Ammon's horn (tissue), 1 donor: ENCODE measurements around the gene ERVMER34-1.

ENCODE experiments used
- DNase-seq: peaks from one replicate; pipeline ENCODE4 v3.0.0-alpha.2; 2016; ENCODE audit warnings: low spot score

Gene ERVMER34-1, protein sequence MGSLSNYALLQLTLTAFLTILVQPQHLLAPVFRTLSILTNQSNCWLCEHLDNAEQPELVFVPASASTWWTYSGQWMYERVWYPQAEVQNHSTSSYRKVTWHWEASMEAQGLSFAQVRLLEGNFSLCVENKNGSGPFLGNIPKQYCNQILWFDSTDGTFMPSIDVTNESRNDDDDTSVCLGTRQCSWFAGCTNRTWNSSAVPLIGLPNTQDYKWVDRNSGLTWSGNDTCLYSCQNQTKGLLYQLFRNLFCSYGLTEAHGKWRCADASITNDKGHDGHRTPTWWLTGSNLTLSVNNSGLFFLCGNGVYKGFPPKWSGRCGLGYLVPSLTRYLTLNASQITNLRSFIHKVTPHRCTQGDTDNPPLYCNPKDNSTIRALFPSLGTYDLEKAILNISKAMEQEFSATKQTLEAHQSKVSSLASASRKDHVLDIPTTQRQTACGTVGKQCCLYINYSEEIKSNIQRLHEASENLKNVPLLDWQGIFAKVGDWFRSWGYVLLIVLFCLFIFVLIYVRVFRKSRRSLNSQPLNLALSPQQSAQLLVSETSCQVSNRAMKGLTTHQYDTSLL

GRCh38 chr4:52750819-52751486 is at the start of gene ERVMER34-1:
Gene ERVMER34-1, minus strand, starts transcription at chr4:52751425. Its CDS starts 5,905 bp downstream, at chr4:52745520.
- no peak for DNase-seq

DNA sequence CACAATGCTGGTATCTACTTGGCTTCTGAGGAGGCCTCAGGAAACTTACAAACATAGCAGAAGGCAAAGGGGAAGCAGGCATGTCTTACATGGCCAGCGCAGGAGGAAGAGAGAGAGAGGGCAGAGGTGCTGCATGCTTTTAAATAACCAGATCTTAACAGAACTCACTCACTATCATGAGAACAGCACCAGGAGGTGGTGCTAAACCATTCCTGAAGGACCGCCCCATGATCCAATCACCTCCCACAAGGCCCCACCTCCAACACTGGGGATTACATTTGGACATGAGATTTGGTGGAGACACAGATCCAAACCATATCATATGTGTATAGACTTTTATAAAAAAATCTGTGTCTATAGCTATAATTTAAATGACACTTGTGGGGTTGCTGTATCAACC is 48.6 kb upstream of the ERVMER34-1 start:
- no peak for DNase-seq

- DNase-seq, result no peak
Measured at GRCh38 chr4:52795533-52795932, 44.3 kb upstream of the ERVMER34-1 start.

GRCh38 chr4:52791936-52792335 is 40.7 kb upstream of the ERVMER34-1 start:
- no peak for DNase-seq

DNA sequence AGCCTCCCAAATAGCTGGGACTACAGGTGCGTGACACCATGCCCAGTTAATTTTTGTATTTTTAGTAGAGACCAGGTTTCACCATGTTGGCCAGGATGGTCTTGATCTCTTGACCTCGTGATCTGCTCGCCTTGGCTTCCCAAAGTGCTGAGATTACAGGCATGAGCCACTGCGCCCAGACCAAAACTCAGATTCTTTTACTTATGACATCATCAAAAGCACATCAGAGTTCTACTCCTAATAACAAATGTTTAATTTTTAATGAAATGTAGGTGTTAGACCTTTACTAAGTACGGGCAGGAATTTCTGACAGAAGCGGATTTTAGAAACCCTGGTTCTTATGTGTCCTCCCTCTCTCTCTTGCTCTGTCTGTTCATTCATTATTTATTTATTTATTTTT is 38.5 kb upstream of the ERVMER34-1 start:
- no peak for DNase-seq

GRCh38 chr4:52788806-52789205 is 37.6 kb upstream of the ERVMER34-1 start:
- no peak for DNase-seq

DNA sequence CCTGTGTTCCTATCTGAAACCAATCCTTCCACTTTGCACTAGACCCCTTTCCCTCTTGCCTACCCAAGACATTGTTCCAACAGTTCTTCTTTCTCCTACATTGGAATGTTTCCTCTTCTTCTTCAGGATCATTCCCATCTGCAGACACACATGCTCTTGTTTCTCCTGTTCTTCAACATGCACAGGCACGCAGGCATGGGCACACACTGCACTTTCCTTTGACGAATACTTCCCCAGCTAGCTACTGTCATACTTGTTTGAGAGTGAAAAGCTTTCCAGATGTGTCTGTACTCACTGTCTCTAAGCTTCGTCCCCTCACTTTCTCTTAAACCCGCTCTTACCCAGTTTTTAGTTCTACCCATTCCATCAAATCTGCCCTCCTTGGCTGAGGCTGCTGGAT is 31.8 kb upstream of the ERVMER34-1 start:
- DNase-seq, result no peak

DNA sequence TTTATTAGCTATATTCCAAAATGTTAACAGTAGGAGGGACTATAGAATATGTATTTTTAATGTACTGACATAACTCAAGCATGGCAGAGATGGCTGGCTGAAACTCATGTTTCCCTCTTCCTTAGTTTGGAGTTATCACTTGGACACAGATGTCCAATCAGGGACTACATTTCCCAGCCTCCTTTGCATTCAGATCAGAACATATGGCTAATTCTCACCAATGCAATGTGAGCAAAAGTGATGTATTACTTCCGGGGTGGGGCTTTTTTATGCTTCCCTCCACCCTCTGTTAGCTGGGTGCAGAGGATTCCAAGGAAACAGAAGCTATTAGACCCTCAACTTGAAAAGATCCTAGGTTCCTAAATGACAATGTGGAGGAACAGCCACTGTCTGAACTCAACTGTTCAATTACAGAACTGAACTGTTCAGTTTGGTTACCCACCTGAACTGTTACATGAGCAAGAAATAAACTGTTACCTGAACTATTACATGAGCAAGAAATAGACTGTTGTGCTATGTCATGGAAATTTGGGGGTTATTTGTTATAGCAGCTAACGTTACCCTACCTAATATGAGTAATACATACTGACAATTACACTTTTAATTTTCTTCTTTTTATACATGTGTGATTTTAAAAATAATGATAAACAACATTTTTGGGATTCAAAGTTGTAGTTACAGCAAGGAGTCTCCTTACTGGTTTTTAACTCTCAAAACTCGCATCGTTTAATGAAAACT is 29.6 kb upstream of the ERVMER34-1 start:
- DNase-seq, result no peak

DNA sequence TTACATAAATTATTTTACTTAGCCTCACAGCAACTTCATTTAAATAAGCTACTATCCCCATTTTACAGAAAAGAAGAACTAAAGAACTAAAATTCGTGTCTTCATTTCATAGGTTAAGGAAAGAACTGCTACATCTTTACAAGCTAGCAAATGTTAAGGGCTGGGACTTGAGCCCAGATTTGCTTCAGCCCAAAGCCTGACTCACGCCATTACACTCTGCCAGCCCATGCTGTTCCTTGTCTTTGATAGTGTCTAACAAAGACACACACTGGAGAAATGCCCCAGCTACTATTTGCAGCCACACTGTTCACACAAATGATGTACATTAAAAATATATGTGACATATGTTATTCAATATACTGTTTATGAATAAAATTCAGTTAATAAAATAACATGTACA is 29.0 kb upstream of the ERVMER34-1 start:
- DNase-seq, result peak; percentile 33

GRCh38 chr4:52760256-52760655 is 9.0 kb upstream of the ERVMER34-1 start:
- no peak for DNase-seq

GRCh38 chr4:52755426-52755825 is 4.2 kb upstream of the ERVMER34-1 start:
- peak; percentile 17 for DNase-seq

- no peak for DNase-seq
Measured at GRCh38 chr4:52752936-52753335, 1.7 kb upstream of the ERVMER34-1 start.

GRCh38 chr4:52751487-52751911 is 274 bp upstream of the ERVMER34-1 start:
- no peak for DNase-seq

DNA sequence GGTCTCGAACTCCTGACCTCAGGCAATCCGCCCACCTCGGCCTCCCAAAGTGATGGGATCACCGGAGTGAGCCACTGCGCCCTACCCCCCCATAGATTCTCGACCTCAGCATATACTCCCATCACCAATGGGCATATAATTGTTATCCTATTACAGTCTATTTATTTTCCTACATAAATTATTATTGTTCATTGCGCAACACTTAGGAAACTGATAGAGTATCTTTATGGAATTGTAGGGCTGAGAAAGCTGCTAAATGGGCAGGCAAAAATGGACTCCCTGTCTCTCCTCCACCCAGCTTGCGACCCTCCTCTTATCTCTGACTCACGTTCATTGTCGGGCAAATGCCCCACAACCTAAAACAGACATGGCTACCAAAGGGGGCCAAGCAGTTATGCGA is 1.0 kb downstream of the ERVMER34-1 start:
- DNase-seq, result no peak

DNA sequence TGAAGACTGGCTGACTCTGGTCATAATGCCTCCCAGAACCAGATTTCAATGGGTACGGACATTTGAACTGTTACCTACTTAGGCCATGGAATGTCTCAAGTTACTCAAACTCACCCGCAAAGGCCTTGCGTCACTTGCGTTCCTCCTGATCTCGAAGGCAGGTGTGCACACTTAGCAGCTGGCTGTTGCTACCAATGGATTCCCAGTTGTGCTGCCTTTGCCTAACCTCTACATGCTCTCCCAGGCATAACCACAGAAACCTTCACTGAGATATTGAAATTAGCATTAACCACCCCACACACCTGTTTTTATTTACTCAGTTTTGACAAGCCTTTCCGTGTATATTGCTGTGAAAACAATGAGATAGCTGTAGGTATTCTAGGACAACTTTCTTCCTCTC is 2.8 kb downstream of the ERVMER34-1 start:
- DNase-seq, result no peak

DNA sequence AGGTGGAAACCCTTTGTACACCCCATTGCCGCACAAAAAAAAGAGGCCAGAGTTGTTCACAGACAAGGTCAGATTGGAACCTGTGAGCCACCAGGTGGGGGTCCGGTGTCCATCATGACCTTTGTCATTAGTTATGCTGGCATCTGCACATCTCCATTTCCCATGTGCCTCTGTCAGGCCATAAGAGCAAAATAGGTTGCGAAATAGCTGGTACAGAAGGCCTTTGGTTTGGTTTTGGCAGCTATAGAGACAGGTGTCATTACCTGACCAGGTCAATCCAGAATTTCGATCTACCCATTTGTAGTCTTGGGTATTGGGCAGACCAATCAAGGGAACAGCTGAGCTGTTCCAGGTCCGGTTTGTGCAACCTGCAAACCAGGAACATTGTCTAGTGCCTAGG is 6.6 kb downstream of the ERVMER34-1 start:
- DNase-seq, result no peak

DNA sequence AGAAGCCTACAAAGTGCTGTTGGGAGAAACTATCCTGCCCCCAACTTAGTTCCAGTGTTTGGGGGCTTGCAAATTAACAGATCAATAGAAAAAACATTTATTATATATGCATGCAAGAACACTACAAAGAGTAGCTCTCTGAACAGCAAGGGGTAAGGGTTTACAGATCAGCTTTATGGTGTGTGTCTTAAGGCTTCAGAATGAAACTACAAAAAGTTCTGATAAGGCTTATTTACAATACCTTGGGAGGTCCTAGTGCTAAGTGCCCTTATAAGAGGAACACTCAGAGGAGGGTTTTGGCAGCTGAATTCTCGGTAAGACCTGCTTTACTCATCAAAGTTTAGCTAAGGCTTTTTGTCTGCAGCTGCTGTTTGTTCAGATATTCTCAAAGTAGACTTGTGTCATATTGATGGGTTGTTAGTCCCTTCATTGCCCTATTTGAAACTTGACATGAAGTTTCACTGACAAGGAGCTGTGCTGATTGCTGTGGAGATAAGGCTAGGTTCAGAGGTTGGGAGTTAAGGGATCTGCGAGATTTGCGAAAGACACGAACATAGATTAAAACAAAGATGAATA is 7.7 kb downstream of the ERVMER34-1 start:
- no peak for DNase-seq

- no peak for DNase-seq
Measured at GRCh38 chr4:52729586-52729985, 21.6 kb downstream of the ERVMER34-1 start.

- no peak for DNase-seq
Measured at GRCh38 chr4:52728691-52729240, 22.5 kb downstream of the ERVMER34-1 start.

- no peak for DNase-seq
Measured at GRCh38 chr4:52726826-52727580, 24.2 kb downstream of the ERVMER34-1 start.
